NK-92 treated with Interleukin-12 subunit alpha and Interleukin-12 subunit beta, amount 100 ng/mL, for 24 hours (cell line): ENCODE data around the gene SARDH.

Source experiments
- DNase-seq: peaks from one replicate; lab custom pipeline; 2025; lab: John Stamatoyannopoulos, UW

The SARDH gene

DNA sequence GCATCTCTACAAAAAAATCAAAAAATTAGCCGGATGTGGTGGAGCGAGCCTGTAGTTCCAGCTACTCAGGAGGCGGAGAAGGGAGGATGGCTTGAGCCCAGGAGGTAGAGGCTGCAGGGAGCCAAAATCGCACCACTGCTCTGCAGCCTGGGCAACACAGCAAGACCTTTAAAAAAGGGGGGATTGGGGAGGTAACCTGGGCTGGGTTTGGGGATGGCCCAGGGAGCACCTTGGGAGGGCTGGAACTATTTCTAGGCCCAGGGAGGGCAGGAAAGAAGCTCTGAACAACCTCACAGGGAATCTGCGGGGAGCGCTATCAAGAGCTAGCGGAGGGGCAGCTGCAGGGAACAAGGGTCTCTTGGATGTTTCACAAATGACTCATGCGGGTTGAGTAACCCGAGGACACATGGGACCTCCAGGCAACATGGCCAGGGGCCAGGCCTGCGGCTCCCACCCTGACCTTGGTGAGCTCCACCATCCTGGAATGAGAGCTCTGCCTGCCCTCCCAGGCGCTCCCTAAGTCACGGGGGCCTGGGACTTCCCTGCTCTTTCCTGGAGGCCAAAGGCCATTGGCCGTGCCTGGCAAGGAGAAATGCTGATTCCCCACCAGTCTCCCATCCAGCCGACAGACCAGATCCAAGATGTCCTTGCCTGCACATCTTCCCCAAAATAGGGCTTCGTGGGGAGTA, 23.4 kb downstream of the SARDH start:
- DNase-seq = no peak

DNA sequence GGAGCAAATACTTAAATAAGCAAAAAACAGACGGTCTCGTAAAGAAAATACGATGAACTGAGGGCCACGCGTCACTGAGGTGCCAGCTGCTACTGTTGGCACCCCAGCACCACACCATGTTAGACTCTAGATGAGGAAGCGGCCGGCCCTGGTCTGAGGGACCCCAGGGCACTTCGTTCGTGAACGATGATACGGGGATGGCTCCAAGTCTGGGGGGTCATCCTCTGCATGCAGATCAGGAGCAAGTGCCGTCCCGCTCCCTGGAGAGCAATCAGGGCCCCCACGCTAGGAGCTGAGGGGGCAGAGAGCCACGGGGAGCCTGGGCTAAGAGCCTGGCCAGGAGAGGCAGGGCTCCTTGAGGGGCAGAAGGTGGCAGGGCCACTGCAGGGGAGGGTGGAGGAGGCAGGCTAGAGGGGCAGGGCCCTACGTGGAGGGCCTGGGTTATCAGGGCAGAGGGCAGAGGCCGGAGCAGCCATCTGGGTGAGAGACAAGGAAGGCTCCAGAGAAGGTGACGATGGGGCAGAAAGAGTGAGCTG, 24.1 kb downstream of the SARDH start:
- no peak for DNase-seq

DNA sequence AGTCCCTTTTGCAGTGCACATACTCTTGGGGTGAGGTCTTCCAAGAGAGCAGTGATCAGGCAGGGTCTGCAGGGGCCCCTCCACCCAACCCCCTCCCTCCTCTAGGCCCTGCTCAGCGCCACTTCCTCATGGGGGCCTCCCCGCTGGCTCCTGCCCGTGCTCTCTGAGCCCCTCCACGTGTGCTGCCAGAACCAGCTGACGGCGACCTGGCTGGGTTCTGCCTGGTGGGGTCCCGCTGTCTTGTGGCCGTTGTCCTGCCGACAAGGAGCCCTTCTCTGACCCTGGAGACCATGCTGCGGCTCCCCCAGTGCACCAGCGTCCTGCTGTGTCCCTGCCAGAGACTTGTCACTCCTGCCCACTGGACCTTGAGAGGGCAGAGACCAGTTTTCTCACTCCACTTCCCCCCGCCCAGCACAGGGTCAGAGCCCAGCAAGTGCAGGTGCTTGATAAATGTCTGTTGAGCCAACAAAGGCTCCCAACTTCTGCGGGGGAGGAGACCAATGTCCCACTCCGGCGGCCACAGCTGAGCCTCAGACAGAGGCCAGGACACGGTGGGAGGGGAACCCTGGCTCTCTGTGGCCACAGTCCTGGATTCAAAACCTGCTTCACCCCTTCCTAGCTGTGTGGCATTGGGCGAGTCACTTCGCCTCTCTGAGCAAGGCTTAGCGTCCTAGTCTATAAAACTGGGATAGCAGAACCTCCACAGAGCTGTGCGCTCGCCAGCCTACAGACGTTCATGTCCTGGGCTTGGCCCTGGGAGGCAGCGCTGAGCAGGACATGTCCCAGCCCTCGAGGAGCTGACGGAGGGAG, 24.8 kb downstream of the SARDH start:
- no peak for DNase-seq

DNA sequence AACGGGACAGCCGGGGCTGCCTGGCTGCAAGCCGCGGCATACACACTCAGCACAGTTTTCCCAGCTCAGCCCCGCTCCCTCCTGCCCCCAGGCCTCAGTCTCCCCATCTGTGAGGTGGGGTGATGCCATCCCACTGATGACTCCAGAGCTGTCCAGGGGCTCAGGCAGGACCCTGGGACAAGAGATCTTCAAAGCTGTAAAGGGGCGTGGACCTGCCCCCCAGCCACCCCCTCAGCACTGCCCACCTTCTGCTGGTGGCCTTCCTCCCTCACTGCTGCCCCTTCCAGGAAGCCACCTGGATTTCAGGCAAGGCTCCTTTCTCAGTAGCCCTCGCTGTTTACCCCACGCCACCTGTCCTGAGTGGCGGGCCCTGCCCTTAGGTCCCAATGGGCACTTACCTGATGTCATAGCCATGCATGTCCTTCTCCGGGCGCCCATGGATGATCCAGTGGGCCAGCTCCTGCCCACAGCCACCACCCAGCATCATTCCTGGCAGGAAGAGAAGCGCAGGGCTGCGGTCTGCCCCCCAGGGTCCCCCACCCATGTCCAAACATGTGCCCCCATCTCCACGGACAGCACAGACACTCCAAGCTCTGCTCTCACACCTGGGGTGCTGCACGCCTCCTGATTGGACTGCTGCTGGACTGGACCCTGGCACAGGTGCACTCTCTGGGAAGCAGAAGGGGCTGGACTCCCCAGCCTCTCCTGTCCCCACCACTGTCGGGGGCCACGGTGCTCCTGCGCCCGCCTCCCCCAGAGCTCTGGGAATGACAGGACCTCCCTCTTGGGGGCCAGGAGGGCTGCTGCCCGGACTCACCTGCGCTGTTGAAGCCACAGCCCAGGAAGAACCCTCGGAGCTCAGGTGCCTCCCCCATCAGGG, 25.7 kb downstream of the SARDH start:
- no peak for DNase-seq

DNA sequence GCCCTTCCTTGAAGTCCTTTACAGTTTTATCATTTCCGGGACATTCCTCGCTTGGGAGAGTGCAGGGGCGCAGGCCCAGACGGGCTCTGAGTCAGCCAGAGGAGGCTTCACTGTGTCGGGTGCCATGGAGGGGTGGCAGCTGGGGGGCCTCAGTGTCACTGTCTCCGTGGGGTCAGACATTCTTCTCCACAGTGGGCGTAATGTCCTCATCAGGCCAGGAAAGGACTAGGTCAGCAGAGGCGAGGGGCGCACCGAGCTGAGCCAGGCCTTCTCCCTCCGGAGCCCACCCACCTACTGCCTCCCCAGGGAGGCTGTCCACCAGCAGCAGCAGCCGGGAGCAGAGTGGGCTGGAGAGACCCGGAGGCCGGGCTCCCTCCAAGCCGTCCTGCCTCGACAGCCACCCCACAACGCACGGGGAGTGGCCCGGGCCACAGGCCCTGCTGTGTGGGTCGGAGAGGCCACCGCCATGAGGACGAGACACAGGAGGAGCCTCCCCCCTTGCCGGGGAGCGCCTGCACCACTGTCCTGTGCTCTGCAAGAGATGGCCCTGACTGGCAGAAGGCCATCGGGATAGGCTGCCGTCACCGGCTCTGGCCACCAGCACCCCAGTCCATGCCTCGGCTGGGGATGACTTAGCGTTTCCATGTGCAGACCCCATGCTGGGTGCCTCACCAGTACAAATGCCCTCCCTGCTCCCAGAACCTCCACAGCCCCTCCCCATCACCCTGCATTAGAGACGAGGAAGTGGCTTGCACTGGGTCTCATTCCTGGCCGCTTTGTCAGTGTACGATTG, 26.5 kb downstream of the SARDH start:
- no peak for DNase-seq

DNA sequence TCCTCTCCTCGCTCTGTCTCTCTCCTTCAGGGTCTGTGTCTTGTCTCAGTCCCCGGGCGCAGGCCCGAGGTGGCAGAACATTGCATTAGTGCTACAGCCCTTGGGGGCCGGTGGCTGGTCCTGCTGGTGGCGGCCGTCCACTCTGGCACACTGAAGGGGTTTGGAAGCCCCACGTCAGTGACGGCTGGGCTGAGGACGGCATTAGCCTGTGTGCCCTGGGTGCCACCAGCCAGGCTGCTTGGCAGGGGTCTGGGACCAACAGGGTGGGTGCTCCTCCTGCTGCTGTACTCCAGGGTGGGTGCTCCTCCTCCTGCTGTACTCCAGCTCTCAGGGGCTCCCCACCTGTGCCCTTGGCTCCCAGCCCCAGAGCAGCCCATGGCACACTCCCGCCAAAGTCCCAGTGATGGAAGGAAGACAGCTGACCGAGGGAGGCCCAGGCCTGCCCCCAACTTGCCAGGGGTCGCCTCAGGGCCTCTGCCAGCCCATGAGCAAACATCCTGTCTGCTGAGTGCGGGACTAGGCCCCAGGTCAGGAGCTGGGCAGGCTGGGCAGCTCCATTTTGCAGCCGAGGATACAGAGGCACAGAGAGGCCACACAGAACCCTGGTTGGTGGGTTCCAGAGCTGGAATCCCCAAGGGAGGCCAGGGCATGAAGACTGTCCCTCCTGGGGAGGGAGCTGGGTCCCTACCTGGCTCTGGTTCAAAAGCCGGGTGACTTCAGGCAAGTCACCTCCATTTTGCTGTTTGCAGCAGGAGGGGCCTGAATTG, 27.3 kb downstream of the SARDH start:
- no peak for DNase-seq

DNA sequence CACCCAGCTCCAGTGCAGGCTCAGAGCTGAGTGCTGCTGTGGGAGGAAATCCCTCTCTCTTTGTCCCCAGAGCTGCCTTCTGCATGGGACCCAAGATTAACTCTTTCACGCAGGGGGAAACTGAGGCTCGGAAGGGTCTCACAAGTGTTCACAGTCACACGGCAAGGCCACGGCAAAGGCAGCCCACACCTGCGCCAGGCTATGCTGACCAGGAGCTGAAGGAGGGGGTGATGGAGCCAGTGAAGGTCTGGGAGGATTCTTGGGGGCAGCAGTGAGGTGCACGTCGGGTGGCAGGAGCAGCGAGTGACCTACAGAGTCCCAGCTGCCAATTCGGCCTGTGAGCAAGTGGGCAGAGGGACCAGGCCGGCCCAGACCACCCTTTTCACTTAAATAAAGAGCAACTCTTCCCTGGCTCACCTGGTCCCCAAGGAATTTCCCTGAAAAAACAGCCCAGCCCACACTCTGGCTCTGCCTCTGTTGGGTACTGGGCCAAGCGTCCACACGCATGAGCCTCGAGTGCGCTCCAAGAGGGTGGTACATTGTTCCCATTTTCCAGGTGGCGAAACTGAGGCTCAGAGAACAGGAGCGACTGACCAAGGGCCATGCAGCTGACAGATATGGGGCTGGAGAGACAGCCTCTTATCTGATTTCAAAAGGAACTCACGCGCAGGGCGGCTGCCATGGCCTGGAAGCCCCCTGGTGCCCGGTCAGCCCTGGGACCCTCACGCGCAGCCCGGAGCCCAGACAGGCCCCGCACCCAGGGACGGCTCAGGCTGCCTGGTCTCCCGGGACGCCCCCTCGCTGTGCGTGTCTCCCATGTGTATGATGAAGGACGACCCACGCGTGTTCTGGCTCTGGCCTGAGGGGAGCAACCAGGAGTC, 28.2 kb downstream of the SARDH start:
- DNase-seq = no peak

DNA sequence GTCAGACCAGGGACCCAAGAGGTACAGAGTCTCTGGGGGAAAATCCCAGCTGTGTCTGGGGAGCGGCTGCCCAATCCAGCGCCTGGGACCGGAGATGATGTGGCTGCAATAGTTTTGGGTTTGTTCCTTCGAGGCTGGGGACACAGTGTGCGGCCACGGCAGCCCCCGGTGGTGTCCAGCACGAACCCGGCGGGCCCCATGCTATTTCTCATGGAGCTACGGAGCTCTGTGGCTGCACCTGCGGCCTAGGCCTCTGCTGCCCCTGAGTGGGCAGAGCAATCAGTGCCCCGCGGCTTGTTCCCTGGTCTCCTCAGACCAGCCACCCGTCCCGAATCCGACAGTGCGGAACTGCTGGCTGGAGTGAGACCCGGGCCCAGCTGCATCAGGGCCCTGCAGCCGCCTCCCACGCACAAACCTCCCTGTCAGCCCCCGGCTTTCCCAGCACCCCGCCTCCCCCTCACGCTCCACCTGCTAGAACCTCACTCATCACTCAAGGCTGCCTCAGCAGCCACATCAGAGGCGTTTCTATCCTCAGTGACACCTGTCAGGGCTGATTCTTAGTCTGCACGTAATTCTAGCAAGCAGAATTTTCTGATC, 29.0 kb downstream of the SARDH start:
- no peak for DNase-seq

DNA sequence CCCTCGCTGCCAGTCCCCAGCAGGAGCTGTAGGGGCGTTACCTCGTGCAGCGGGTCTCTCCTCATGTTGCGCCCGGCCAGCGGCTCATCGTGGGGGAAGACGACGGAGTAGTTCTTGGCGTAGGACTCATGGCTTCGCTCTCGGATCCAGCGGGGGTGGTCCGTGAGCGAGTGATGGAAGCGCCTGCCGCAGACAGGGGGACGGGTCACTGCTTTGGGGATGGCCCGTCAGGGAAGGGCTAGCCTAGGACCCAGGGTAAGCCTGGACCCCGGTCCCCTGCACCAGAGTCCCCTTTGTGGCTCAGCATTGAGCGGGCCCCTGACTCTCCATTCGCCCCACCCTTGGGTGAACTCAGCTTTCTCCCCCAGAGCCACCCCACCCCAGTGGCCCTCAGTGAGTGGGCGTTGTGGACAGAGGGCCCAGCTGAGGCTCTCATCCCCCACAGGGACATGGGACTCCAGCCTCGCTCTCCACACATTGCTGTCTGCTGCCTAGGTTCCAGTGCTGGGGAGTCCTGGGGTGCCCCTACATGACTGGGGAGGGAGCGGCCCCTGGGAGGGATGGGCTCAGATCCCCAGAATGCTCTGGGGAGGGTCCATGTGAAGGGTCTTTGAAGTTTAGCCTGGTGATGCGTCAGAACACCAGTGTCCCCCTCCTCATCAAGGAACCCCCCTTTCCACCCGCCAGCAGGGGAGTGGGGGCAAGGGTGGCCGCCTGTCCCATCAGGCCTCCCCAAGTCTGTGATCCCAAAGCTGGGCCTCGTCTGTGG, 29.7 kb downstream of the SARDH start:
- DNase-seq = no peak

DNA sequence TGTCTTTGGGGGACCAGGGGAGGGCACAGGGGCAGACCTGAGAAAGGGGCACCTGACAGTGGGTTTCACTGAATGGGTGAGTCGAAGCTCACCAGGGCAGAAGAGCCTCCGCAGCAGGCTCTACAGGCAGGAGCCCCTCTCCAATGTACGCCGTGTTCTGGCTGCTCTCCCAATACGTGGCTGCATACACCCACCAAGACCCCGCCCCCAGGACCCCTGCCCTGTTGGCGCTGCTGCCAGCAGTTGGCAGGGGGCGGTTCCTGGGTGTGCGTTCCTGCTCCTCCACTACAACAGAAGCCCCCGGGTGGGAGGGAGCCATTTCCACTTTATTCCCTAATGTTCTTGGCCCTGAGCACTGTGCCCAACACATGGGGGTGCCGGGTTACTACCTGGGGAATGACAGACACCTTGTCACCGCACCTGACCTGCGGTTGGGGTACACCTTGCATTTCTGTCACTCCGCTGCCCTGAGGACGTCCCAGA, 30.3 kb downstream of the SARDH start:
- no peak for DNase-seq

DNA sequence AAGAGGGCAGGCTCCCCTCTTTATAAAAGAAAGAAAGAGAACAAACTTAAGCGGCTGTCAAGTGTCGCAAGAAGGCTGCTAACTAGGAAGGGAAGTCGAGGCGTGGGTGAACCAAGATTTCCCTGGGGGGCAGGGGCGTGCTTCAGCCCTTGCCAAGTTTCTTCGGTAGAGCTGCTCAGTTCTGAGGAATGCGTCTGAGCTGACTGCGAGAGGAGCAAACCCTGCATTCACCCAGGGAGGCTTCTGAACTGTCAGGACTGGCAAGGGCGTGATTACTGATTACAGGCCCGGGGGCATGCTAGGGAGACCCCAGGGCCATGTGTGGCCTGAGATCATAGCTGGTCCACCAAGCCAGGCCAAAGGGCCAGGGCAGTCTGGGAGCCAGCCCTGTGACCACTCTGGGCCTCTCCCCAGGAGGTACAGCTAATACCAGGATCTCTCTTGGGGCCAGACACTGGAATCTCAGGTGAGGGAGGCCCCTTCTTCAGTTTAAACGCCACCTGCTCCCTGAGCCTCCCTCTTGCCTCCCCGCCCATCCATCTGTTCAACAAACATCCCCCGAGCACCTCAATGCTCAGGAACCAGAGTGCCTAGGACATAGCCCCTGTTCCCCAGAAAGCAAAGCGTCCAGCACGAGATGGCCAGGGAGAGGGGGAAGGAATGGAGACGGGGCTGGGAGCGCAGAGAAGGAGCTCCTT, 30.9 kb downstream of the SARDH start:
- DNase-seq = no peak

DNA sequence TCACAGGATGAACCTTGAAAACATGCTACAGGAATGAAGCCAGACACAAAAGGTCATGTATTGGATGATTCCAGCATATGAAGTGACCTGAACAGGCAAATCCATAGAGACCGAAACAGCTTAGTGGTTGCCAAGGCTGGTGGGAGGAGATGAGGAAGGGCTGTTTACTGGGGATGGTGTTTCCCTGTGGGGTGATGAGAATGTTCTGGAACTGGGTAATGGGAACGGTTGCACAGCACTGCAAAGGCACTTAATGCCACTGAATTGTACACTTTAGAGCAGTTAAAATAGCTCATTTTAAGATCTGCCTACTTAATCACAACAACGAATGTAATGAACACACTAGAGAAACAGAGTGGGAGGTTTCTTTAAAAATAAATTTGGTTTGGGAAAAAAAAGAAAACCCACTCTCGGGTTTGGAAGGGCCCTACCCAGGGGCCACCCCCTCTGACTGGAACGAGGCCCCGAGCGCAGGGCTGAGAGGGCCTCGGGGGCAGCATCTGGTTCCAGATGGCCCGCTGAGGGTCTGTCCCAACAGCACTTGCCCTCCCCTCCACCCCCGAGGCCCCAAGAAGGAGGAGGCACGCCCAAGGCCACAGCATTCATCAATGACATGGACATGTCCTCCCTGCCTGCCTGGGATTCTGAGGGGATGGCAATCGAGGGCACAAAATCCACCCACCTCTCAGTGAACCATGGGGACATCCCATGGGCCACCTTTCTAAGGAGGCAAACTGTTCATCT, 31.7 kb downstream of the SARDH start:
- DNase-seq = no peak

DNA sequence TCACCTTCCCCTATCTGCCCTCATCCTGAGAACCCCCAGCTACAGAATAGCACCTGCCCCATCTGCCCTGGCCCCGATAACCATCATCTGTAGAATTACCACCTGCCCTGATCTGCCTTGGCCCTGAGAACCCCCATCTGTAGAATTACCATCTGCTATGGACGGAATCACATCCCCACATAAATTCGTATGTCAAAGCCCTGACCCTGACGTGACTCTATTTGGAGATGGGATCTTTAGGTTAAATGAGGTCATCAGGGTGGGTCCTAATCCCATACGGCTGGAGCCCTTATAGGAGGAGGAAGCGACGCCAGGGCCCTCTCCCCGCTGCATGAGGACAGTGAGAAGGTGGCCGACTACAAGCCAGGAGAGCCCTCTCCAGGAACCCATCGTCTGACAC, 32.6 kb downstream of the SARDH start:
- DNase-seq = no peak

DNA sequence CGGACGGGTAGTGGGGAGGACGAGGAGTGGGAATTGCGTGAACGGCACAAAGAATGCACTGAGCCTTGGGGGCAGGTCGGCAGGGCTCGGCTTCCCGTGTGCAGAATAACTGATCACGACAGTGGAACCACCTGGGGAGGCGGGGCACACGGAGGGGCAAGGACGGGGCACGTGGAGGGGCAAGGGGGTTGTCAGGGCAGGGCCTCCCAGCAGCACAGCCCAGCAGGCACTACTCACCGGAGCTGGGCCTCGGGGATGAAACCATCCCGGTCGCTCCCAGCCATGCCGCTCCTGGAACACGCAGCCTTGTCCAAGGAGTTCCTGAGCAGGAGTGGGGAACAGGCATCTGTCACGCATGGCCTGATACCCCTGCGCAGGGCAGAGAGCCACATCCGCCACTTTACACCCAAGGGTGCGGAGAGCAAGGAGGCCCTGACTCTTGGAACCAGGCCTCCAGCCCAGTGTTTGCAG, 33.4 kb downstream of the SARDH start:
- DNase-seq = no peak

DNA sequence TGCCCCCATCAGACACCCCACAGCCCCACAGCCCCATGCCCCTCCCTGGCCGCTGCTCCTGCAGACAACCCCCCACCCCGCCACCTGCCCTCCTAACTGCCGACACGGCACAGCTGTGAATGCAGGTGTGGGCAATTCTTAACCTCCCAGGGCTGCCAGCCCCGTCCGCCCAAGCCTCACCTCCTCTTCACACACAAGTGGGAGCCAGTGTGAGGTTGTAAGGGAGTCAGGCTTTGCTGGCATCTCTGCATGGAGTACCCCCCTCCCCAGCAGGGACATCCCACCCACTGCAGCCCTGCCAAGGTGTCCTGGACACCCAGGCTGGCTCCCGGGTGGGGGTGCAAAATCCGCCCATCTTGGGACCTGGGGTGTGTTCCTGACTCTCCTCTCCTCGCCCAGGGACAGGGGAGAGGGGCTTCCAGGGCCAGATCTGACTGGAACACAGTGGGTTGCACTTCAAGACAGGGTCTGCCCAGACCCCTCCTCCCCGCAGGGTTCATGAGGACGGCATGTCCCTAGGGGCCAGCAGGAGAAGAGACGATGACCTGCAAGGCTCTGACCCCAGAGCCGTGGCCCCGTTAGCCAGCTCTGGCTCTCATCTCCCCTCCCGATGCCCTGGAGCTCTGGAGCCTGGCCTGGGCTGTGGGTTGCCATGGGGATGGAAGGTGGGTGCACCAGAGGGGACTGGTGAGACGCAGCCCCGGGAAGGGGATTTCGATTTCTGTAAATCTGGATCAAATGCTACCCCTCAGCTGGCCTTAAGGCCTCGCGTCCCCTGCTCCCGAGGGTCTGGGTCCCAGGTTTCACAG, 34.4 kb downstream of the SARDH start:
- DNase-seq = no peak
